Bronchus fibroblast of lung (primary cell): ENCODE measurements around the gene GLTP. TPM values are rescaled to one million over a fixed set of nuclear protein-coding genes. Genes with fewer than 3 reads are reported as not detected.

Experiments
- total RNA-seq: library from RNA; depleted of rRNA; stranded (reverse); fragments of >200 nt; gene quantifications from 2 replicates; pipeline ENCODE4 v1.2.3, GENCODE V29; 2015

The GLTP gene
- 40.4 and 43.0 TPM in 2 replicates for total RNA-seq

GRCh38 chr12:109880043-109880931 is at the start of gene GLTP:
GLTP (minus strand) TSS chr12:109880541; CDS start chr12:109880374, 167 bp downstream.

GRCh38 chr12:109899783-109900751 is 19.7 kb upstream of the GLTP start, which contains the start of gene TCHP:
TCHP (plus strand) TSS chr12:109900274; CDS start chr12:109903027, 2,753 bp downstream.

GRCh38 chr12:109833307-109834189 is 46.8 kb downstream of the GLTP start, which contains the start of gene TRPV4:
TRPV4 (minus strand) TSS chr12:109833398; CDS start chr12:109814796, 18,602 bp downstream.

Other genes with a start within 250 kb of the GLTP start
- 0.15 and 0.17 TPM in 2 replicates for gene FAM222A, start 166.7 kb downstream of the GLTP start, total RNA-seq
- 1.8 and 2.5 TPM in 2 replicates for gene TRPV4, start 47.1 kb downstream of the GLTP start, total RNA-seq
- 13.1 and 15.8 TPM in 2 replicates for gene TCHP, start 19.7 kb upstream of the GLTP start, total RNA-seq
- 19.2 and 22.3 TPM in 2 replicates for gene GIT2, start 115.8 kb upstream of the GLTP start, total RNA-seq
- gene ANKRD13A, start 118.9 kb upstream of the GLTP start, total RNA-seq: 112 and 121 TPM in 2 replicates
- 9.2 and 9.7 TPM in 2 replicates for gene C12orf76, start 168.0 kb upstream of the GLTP start, total RNA-seq
- 6.8 and 8.2 TPM in 2 replicates for gene IFT81, start 243.8 kb upstream of the GLTP start, total RNA-seq